Bronchial smooth muscle cell (primary cell): ENCODE measurements around the gene HCFC1. TPM values are rescaled to one million over a fixed set of nuclear protein-coding genes. Genes with fewer than 3 reads are reported as not detected.

Experiments
- total RNA-seq: library from RNA; depleted of rRNA; stranded (reverse); fragments of >200 nt; gene quantifications from 2 replicates; pipeline ENCODE4 v1.2.1, GENCODE V29; 2014

The HCFC1 gene
- total RNA-seq = 7.9 and 8.0 TPM in 2 replicates

GRCh38 chrX:153971450-153972367 lies at the start of gene HCFC1:
Gene HCFC1, minus strand, starts transcription at chrX:153971818. Its CDS starts 978 bp downstream, at chrX:153970840.

GRCh38 chrX:154019633-154020528 lies 48.3 kb upstream of the HCFC1 start, which contains the start of gene IRAK1:
Gene IRAK1, minus strand, starts transcription at chrX:154019902. Its CDS starts 90 bp downstream, at chrX:154019812.

GRCh38 chrX:153972368-153973126 lies 929 bp upstream of the HCFC1 start, which contains the start of gene TMEM187:
Gene TMEM187, plus strand, starts transcription at chrX:153972754. Its CDS starts 9,309 bp downstream, at chrX:153982063.

GRCh38 chrX:153944140-153944799 lies 27.3 kb downstream of the HCFC1 start, which contains the start of gene RENBP:
Gene RENBP, minus strand, starts transcription at chrX:153944643. Its CDS starts 33 bp downstream, at chrX:153944610.

GRCh38 chrX:153934762-153935325 lies 36.8 kb downstream of the HCFC1 start, which contains the start of gene NAA10:
Gene NAA10, minus strand, starts transcription at chrX:153935037. Its CDS starts 133 bp downstream, at chrX:153934904.

GRCh38 chrX:153925739-153926551 lies 45.7 kb downstream of the HCFC1 start, which contains the start of gene ARHGAP4:
Gene ARHGAP4, minus strand, starts transcription at chrX:153926264. Its CDS starts 62 bp downstream, at chrX:153926202.

GRCh38 chrX:153903991-153904957 lies 67.3 kb downstream of the HCFC1 start, which contains the start of gene AVPR2:
Gene AVPR2, plus strand, starts transcription at chrX:153904673. Its CDS starts 473 bp downstream, at chrX:153905146.

Other genes with a start within 250 kb of the HCFC1 start
- gene BCAP31, start 247.4 kb downstream of the HCFC1 start, total RNA-seq = 116 and 155 TPM in 2 replicates
- 11.7 and 13.8 TPM in 2 replicates for gene ABCD1, start 247.0 kb downstream of the HCFC1 start, total RNA-seq
- gene PLXNB3, start 207.6 kb downstream of the HCFC1 start, total RNA-seq = 0.77 and 0.95 TPM in 2 replicates
- 0.32 and 0.43 TPM in 2 replicates for gene SRPK3, start 190.8 kb downstream of the HCFC1 start, total RNA-seq
- gene IDH3G, start 177.4 kb downstream of the HCFC1 start, total RNA-seq = 62.1 and 72.8 TPM in 2 replicates
- gene SSR4, start 177.2 kb downstream of the HCFC1 start, total RNA-seq = 119 and 216 TPM in 2 replicates
- under 0.01 and 0.26 TPM in 2 replicates for gene PDZD4, start 141.3 kb downstream of the HCFC1 start, total RNA-seq
- 0.09 and 0.32 TPM in 2 replicates for gene L1CAM, start 85.6 kb downstream of the HCFC1 start, total RNA-seq
- gene AVPR2, start 67.1 kb downstream of the HCFC1 start, total RNA-seq = not detected in 2 replicates
- 0.52 and 3.6 TPM in 2 replicates for gene ARHGAP4, start 45.6 kb downstream of the HCFC1 start, total RNA-seq
- gene NAA10, start 36.8 kb downstream of the HCFC1 start, total RNA-seq = 24.7 and 32.7 TPM in 2 replicates
- gene RENBP, start 27.2 kb downstream of the HCFC1 start, total RNA-seq = 1.1 and 3.0 TPM in 2 replicates
- 6.6 and 6.8 TPM in 2 replicates for gene TMEM187, start 936 bp upstream of the HCFC1 start, total RNA-seq
- 28.7 and 31.8 TPM in 2 replicates for gene IRAK1, start 48.1 kb upstream of the HCFC1 start, total RNA-seq
- gene MECP2, start 125.9 kb upstream of the HCFC1 start, total RNA-seq = 13.1 and 15.4 TPM in 2 replicates
- not detected in 2 replicates for gene OPN1LW, start 172.4 kb upstream of the HCFC1 start, total RNA-seq
- gene OPN1MW, start 210.8 kb upstream of the HCFC1 start, total RNA-seq = not detected in 2 replicates
- not detected in 2 replicates for gene OPN1MW2, start 247.9 kb upstream of the HCFC1 start, total RNA-seq